H1 (cell line): ENCODE measurements around the gene NTRK2. TPM values are rescaled to one million over a fixed set of nuclear protein-coding genes. Genes with fewer than 3 reads are reported as not detected.

Source experiments
- CTCF ChIA-PET: fragments of 300-600 bp; sonication (Branson Sonifier 250); formaldehyde crosslinking; loops from one replicate; lab custom pipeline; 2021; ENCODE audit not compliant: partially characterized antibody; lab: Charles Lee
- POLR2A ChIA-PET: fragments of 300-600 bp; sonication (Branson Sonifier 250); formaldehyde crosslinking; loops from one replicate; lab custom pipeline; 2021; ENCODE audit warnings: inconsistent platforms; ENCODE audit not compliant: partially characterized antibody; lab: Charles Lee
- DNase-seq, 2 experiments: peaks; one replicate each; pipeline versions ENCODE4 v3.0.0 to v3.0.0-alpha.2; 2010 to 2022; ENCODE audit warnings: low spot score in 2 of 2, low read depth in 1 of 2, mixed read lengths in 1 of 2
- FAIRE-seq: peaks from 2 replicates; lab custom pipeline; 2011; peaks lifted over from hg19 to GRCh38; lab: Jason Lieb, UNC
- H2AFZ ChIP-seq: 2 replicates; pipeline ENCODE4 v1.8.1; 2012; ENCODE audit warnings: low read length, inconsistent platforms
- H2AK5ac ChIP-seq: 2 replicates; pipeline ENCODE4 v1.6.1; 2013; ENCODE audit warnings: low read depth, low read length
- H2BK120ac ChIP-seq: replicated peaks from 2 replicates; pipeline ENCODE3; 2013; ENCODE audit warnings: low read depth, low read length, inconsistent platforms
- H2BK12ac ChIP-seq: 2 replicates; pipeline ENCODE4 v1.6.1; 2013; ENCODE audit warnings: low read depth, low read length
- H2BK15ac ChIP-seq: 2 replicates; pipeline ENCODE4 v1.6.1; 2013; ENCODE audit warnings: low read length
- H2BK20ac ChIP-seq: 2 replicates; pipeline ENCODE4 v1.6.1; 2013; ENCODE audit warnings: low read length
- H2BK5ac ChIP-seq: 2 replicates; pipeline ENCODE4 v1.6.1; 2013; ENCODE audit warnings: low read depth, low read length
- H3K14ac ChIP-seq: 2 replicates; pipeline ENCODE4 v1.6.1; 2013; ENCODE audit warnings: inconsistent platforms; ENCODE audit not compliant: insufficient read length
- H3K18ac ChIP-seq: 2 replicates; pipeline ENCODE4 v1.6.1; 2013; ENCODE audit warnings: low read length; ENCODE audit errors: extremely low read depth
- H3K23ac ChIP-seq: 2 replicates; pipeline ENCODE4 v1.6.1; 2013; ENCODE audit warnings: inconsistent platforms; ENCODE audit not compliant: insufficient read length
- H3K23me2 ChIP-seq: 2 replicates; pipeline ENCODE4 v1.6.1; 2013; ENCODE audit warnings: low read depth, low read length
- H3K27ac ChIP-seq: 2 replicates; pipeline ENCODE4 v1.6.1; 2011; ENCODE audit warnings: low read depth, low read length, inconsistent platforms
- H3K27me3 ChIP-seq, 4 experiments: replicated peaks in 1 of 4; 1 replicate in 1 of 4; 2 replicates in 3 of 4; pipeline versions ENCODE4 v1.6.1 to v1.8.1; 2011 to 2013; ENCODE audit warnings: low read length in 3 of 4, mild to moderate bottlenecking in 3 of 4, inconsistent platforms in 2 of 4, mixed read lengths in 2 of 4, moderate library complexity in 1 of 4; ENCODE audit not compliant: control insufficient read depth in 3 of 4, insufficient read depth in 3 of 4; ENCODE audit errors: extremely low read depth in 1 of 4
- H3K36me3 ChIP-seq, 4 experiments: 2 replicates each; pipeline versions ENCODE4 v1.6.1 to v1.8.1; 2011 to 2013; ENCODE audit warnings: mild to moderate bottlenecking in 4 of 4, low read length in 3 of 4, moderate library complexity in 2 of 4, control low read depth in 1 of 4, inconsistent platforms in 1 of 4; ENCODE audit not compliant: insufficient read depth in 4 of 4, control insufficient read depth in 2 of 4
- H3K4ac ChIP-seq: replicated peaks from 2 replicates; pipeline ENCODE3; 2013; ENCODE audit warnings: low read length, low read depth, mixed read lengths, inconsistent platforms; ENCODE audit not compliant: insufficient read length
- H3K4me1 ChIP-seq, 4 experiments: replicated peaks in 1 of 4; 1 replicate in 1 of 4; 2 replicates in 3 of 4; pipeline versions ENCODE4 v1.6.1 to v1.8.1; 2011 to 2013; ENCODE audit warnings: low read length in 3 of 4, inconsistent platforms in 2 of 4, mixed read lengths in 1 of 4; ENCODE audit not compliant: insufficient read depth in 4 of 4, control insufficient read depth in 3 of 4
- H3K4me2 ChIP-seq, 2 experiments: 2 replicates each; pipeline versions ENCODE4 v1.6.1 to v1.8.1; 2011 to 2013; ENCODE audit warnings: low read depth in 2 of 2, low read length in 2 of 2, control low read depth in 1 of 2, inconsistent platforms in 1 of 2, mild to moderate bottlenecking in 1 of 2; ENCODE audit not compliant: insufficient read depth in 1 of 2
- H3K4me3 ChIP-seq, 4 experiments: fragments of 200-600, 300-600 bp in 1 of 4; sonication (generic), shearing (Covaris generic), sonication (Bioruptor Twin) in 1 of 4; 2 replicates each; pipeline versions ENCODE4 v1.5.1 to v1.8.1; 2011 to 2016; ENCODE audit warnings: low read length in 4 of 4, low read depth in 3 of 4, control low read depth in 2 of 4, inconsistent platforms in 2 of 4, mild to moderate bottlenecking in 2 of 4, mixed read lengths in 1 of 4, moderate library complexity in 1 of 4; ENCODE audit not compliant: insufficient read depth in 2 of 4; ENCODE audit errors: extremely low read depth in 1 of 4
- H3K56ac ChIP-seq: replicated peaks from 2 replicates; pipeline ENCODE3; 2013; ENCODE audit warnings: low read depth, mild to moderate bottlenecking, mixed read lengths, low read length, inconsistent platforms; ENCODE audit not compliant: insufficient read length
- H3K79me1 ChIP-seq: 2 replicates; pipeline ENCODE4 v1.6.1; 2013; ENCODE audit warnings: low read depth, low read length, control low read depth
- H3K79me2 ChIP-seq, 2 experiments: 2 replicates each; pipeline versions ENCODE4 v1.6.1 to v1.8.1; 2012 to 2013; ENCODE audit warnings: low read length in 2 of 2, mild to moderate bottlenecking in 2 of 2, inconsistent platforms in 1 of 2; ENCODE audit not compliant: insufficient read depth in 2 of 2, control insufficient read depth in 1 of 2
- H3K9ac ChIP-seq, 4 experiments: replicated peaks in 1 of 4; 1 replicate in 1 of 4; 2 replicates in 3 of 4; pipeline versions ENCODE4 v1.6.1 to v1.8.1; 2011 to 2013; ENCODE audit warnings: low read depth in 3 of 4, low read length in 3 of 4, control low read depth in 2 of 4, mild to moderate bottlenecking in 2 of 4, moderate library complexity in 2 of 4, inconsistent platforms in 1 of 4; ENCODE audit errors: extremely low read depth in 1 of 4
- H3K9me3 ChIP-seq, 2 experiments: 2 replicates each; pipeline versions ENCODE4 v1.6.1 to v1.8.1; 2012 to 2013; ENCODE audit warnings: mild to moderate bottlenecking in 2 of 2, moderate library complexity in 2 of 2, control low read depth in 1 of 2, inconsistent platforms in 1 of 2, low read depth in 1 of 2, low read length in 1 of 2, mixed read lengths in 1 of 2; ENCODE audit not compliant: insufficient read depth in 2 of 2
- H4K20me1 ChIP-seq, 2 experiments: replicated peaks in 1 of 2; 2 replicates each; pipeline versions ENCODE3 to v1.8.1; 2011 to 2013; ENCODE audit warnings: inconsistent platforms in 2 of 2, low read length in 2 of 2, mild to moderate bottlenecking in 1 of 2; ENCODE audit not compliant: insufficient read depth in 2 of 2, control insufficient read depth in 1 of 2
- H4K5ac ChIP-seq: 2 replicates; pipeline ENCODE4 v1.6.1; 2013; ENCODE audit warnings: low read length, low read depth, mixed read lengths, inconsistent platforms; ENCODE audit not compliant: insufficient read length
- H4K8ac ChIP-seq: 2 replicates; pipeline ENCODE4 v1.8.0; 2013; ENCODE audit warnings: mild to moderate bottlenecking, moderate library complexity, low read length, inconsistent platforms; ENCODE audit not compliant: insufficient read depth; ENCODE audit errors: extremely low read depth
- H4K91ac ChIP-seq: replicated peaks from 2 replicates; pipeline ENCODE3; 2013; ENCODE audit warnings: low read length, mixed read lengths, inconsistent platforms; ENCODE audit not compliant: insufficient read length
- RNF2 ChIP-seq: fragments of 200-900, 300-1000 bp; sonication (generic); IDR thresholded peaks from 2 replicates; pipeline ENCODE4 v1.7.1; 2016; ENCODE audit warnings: borderline replicate concordance, low read depth, mild to moderate bottlenecking, antibody characterized with exemption, low read length; ENCODE audit not compliant: poor library complexity, severe bottlenecking; ENCODE audit errors: missing control alignments
- TCF12 ChIP-seq: IDR thresholded peaks from 2 replicates; pipeline ENCODE4 v1.6.1; 2011; ENCODE audit warnings: low read depth, mild to moderate bottlenecking, low read length
- WGBS, 2 experiments: shearing (Covaris generic) in 1 of 2; methylation state at CpG; one replicate each; pipeline versions ENCODE4 v1.1.6 to v1.1.7; 2013 to 2015; ENCODE audit warnings: low lambda C conversion rate in 2 of 2, mixed read lengths in 2 of 2, inconsistent platforms in 1 of 2, low coverage in 1 of 2, missing lambda C conversion rate in 1 of 2; ENCODE audit not compliant: insufficient replicate concordance in 2 of 2, insufficient coverage in 1 of 2, insufficient read length in 1 of 2; ENCODE audit errors: extremely low coverage in 1 of 2, missing lambda C conversion rate in 1 of 2; 5-methylcytosine and 5-hydroxymethylcytosine counted together
- polyA plus RNA-seq, 7 experiments: library from polyadenylated mRNA; depleted of rRNA in 3 of 7; stranded (reverse) in 5 of 7; unstranded in 2 of 7; fragments of >200 nt in 5 of 7; fragments of 200-250 nt in 2 of 7; gene quantifications; 1 replicate in 5 of 7; 2 replicates in 1 of 7; 4 replicates in 1 of 7; pipeline versions ENCODE4 v1.2.1 to v1.2.3, GENCODE V29; 2011 to 2013; ENCODE audit warnings: missing spikeins in 2 of 7, mixed read lengths in 2 of 7
- total RNA-seq: library from RNA; stranded (reverse); fragmentation: NEBNext Ultra II Directional; extraction: Animal tissue kit (Norgen Biotek cat#: 25700); gene quantifications from 2 replicates; pipeline ENCODE4 v1.2.1, GENCODE V29; 2021

The NTRK2 gene
- total and polyA plus RNA-seq, 2 of the 8 experiments (the other 6 are each of a cell fraction or from before 2014, with no cell fraction given): 0.03 to 0.04 TPM

DNA sequence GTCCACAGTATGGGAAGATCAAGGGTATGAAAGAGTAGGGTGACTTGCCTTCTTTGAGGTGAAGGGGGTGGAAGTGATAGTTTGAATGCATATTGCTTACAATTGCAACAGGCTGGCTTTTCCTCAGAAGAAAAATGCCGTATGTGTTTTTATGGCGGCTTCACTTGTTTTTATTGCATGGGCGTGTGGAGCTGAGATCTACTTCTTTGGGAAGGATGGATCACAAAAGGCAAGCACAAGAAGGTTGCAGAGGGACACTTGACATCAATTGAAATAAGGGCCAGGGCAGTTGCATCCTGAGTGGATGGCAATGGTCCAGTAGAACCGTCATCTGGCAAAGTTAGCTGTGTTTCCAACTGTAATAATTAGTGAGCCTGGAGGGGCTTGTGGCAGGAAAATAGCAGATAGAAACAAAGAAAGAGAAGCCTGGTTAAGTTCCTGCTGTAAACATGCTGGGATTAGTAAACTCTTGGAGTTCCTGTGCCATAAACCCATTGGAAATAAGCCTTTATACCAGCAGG lies 138.4 kb downstream of the NTRK2 start:
- H2BK12ac ChIP-seq: no peak overlapping the region
- TF ChIP-seq TCF12 (no peak), RNF2 (no peak)
- peaks cover 3 to 10% (median 5%) of the 10 kb centered on the region in 4 experiments; a peak in 3 of 7 replicates for H3K4me1 ChIP-seq
- H3K4me3 ChIP-seq: no peak overlapping the region
- H3K27ac ChIP-seq: no peak overlapping the region
- ChIA-PET CTCF (interaction anchor here (0.9 to 1.8 kb wide), 4 partner anchors 19 to 159 kb away, joined by 3 to 5 read pairs (median 4); no protein-coding TSS in a partner anchor), POLR2A (no interaction called here)
- no peak overlapping the region for H3K23ac ChIP-seq
- no peak overlapping the region for H2BK15ac ChIP-seq
- H4K20me1 ChIP-seq: peaks cover 0 to 2% of the 10 kb centered on the region in 2 experiments
- H3K14ac ChIP-seq: no peak overlapping the region
- no peaks in the 10 kb centered on the region for H3K23me2 ChIP-seq
- H2AFZ ChIP-seq: no peak overlapping the region
- H3K9ac ChIP-seq: no peak overlapping the region
- no peak overlapping the region for H2AK5ac ChIP-seq
- no peaks in the 10 kb centered on the region for H3K27me3 ChIP-seq
- no peak overlapping the region for H3K18ac ChIP-seq
- no peaks in the 10 kb centered on the region for H3K79me2 ChIP-seq
- no peaks in the 10 kb centered on the region for H3K79me1 ChIP-seq
- no peak overlapping the region for H2BK20ac ChIP-seq
- no peak overlapping the region for H2BK5ac ChIP-seq
- no peak overlapping the region for H4K8ac ChIP-seq
- 89% methylated on average over 4 of the region's 4 CpGs; no CpG with 5 or more reads in 1 of the 2 experiments for WGBS, 2 experiments
- H3K36me3 ChIP-seq: no peaks in the 10 kb centered on the region
- no peak overlapping the region for H3K4me2 ChIP-seq
- H2BK120ac ChIP-seq: no peak overlapping the region
- no peak overlapping the region for H4K91ac ChIP-seq
- FAIRE-seq (no peak), DNase-seq (no peak)
- no peak overlapping the region for H3K56ac ChIP-seq
- no peak overlapping the region for H3K4ac ChIP-seq
- H4K5ac ChIP-seq: no peak overlapping the region
- no peaks in the 10 kb centered on the region for H3K9me3 ChIP-seq
